Esophagus muscularis mucosa (tissue), 4 donors: ENCODE measurements around the gene LRRK1. TPM values are rescaled to one million over a fixed set of nuclear protein-coding genes. Genes with fewer than 3 reads are reported as not detected.

Experiments used
- DNase-seq: peaks from one replicate; pipeline ENCODE4 v3.0.0-alpha.2; 2017; ENCODE audit errors: extremely low spot score
- H3K27ac ChIP-seq, 4 donors: fragments of 200-600 bp; sonication (generic); replicated peaks in 1 of 4; 1 replicate in 3 of 4; 2 replicates in 1 of 4; pipeline ENCODE4 v1.5.1; 2016 to 2019; ENCODE audit warnings: mild to moderate bottlenecking in 1 of 4
- H3K27me3 ChIP-seq, 4 donors: fragments of 200-600 bp; sonication (generic); one replicate each; pipeline versions ENCODE4 v1.5.1 to v1.6.0; 2016 to 2019
- H3K36me3 ChIP-seq, 4 donors: fragments of 200-600 bp; sonication (generic); one replicate each; pipeline ENCODE4 v1.5.1; 2016 to 2019
- H3K4me1 ChIP-seq, 4 donors: fragments of 200-600 bp; sonication (generic); one replicate each; pipeline ENCODE4 v1.5.1; 2016 to 2019
- H3K4me3 ChIP-seq, 4 donors: fragments of 200-600 bp; sonication (generic); 1 replicate in 2 of 4; 2 replicates in 2 of 4; pipeline ENCODE4 v1.5.1; 2016 to 2019; ENCODE audit warnings: mild to moderate bottlenecking in 4 of 4, moderate library complexity in 1 of 4
- H3K9me3 ChIP-seq, 4 donors: fragments of 200-600 bp; sonication (generic); 1 replicate in 3 of 4; 2 replicates in 1 of 4; pipeline ENCODE4 v1.5.1; 2016 to 2019
- CTCF ChIP-seq, 3 experiments: fragments of 200-600 bp in 2 of 3; fragments of 450-650 bp in 1 of 3; sonication (generic) in 2 of 3; IDR thresholded peaks; one replicate each; pipeline ENCODE4 v1.5.1; 2017 to 2019; ENCODE audit warnings: antibody characterized with exemption in 3 of 3, mild to moderate bottlenecking in 2 of 3, moderate library complexity in 1 of 3
- EP300 ChIP-seq: sonication (generic); formaldehyde crosslinking; IDR thresholded peaks from one replicate; pipeline ENCODE4 v1.6.1; 2017; ENCODE audit warnings: antibody characterized with exemption
- POLR2A ChIP-seq: fragments of 450-650 bp; IDR thresholded peaks from one replicate; pipeline ENCODE4 v1.6.1; 2017; ENCODE audit warnings: antibody characterized with exemption, moderate library complexity, mild to moderate bottlenecking, low read depth
- POLR2AphosphoS5 ChIP-seq, 2 donors: sonication (generic); formaldehyde crosslinking; IDR thresholded peaks; one replicate each; pipeline ENCODE4 v1.6.1; 2017; ENCODE audit warnings: antibody characterized with exemption in 2 of 2
- WGBS: methylation state at CpG from one replicate; pipeline ENCODE4 v1.1.5; 2018; 5-methylcytosine and 5-hydroxymethylcytosine counted together
- intact Hi-C: fragments of 100-400 bp; cut with DNase I; formaldehyde crosslinking; loops from one replicate; pipeline ENCODE4 v1.15.1; 2023
- total RNA-seq, 4 donors: library from RNA; depleted of rRNA; stranded (reverse); fragments of >200 nt; gene quantifications; one replicate each; pipeline versions ENCODE4 v1.1.0 to v1.2.1, GENCODE V29; 2016

Gene LRRK1
- total RNA-seq, 4 donors from 2014 or later = 11.3 to 18.0 (median 15.4) TPM

GRCh38 chr15:101088788-101089578 lies 169.8 kb downstream of the LRRK1 start:
- peak overlapping the region; percentile 20 to 44 (median 38) for H3K4me3 ChIP-seq
- WGBS = 45% methylated on average over 19 of the region's 42 CpGs
- DNase-seq = no peak

GRCh38 chr15:101089579-101090427 lies 170.6 kb downstream of the LRRK1 start:
- Histone ChIP-seq H3K36me3 (no peaks in the 10 kb centered on the region), H3K9me3 (no peaks in the 10 kb centered on the region), H3K4me3 (no peak overlapping the region), H3K27ac (peak overlapping the region in 2 of 4 donors; percentile 54 to 73), H3K27me3 (no peaks in the 10 kb centered on the region), H3K4me1 (peaks cover 22 to 41% (median 32%) of the 10 kb centered on the region in 4 donors)
- 85% methylated on average over 9 of the region's 9 CpGs for WGBS
- TF ChIP-seq CTCF (IDR thresholded peaks at IDR 0.05) (no peak), POLR2AphosphoS5 (IDR thresholded peaks at IDR 0.05) (no peak), POLR2A (no peak), EP300 (no peak)
- no peak for DNase-seq
- intact Hi-C loops = loop anchor here (2.0 to 5.0 kb wide), 2 partner anchors 73 to 169 kb away; no protein-coding TSS in a partner anchor

More at GRCh38 chr15:101088788-101089578, 169.8 kb downstream of the LRRK1 start:
- intact Hi-C loops = loop anchor here (2.0 to 5.0 kb wide), 2 partner anchors 72 to 170 kb away; no protein-coding TSS in a partner anchor
- Histone ChIP-seq H3K9me3 (no peaks in the 10 kb centered on the region), H3K4me1 (peaks cover 22 to 41% (median 32%) of the 10 kb centered on the region in 4 donors), H3K27me3 (no peaks in the 10 kb centered on the region), H3K36me3 (no peaks in the 10 kb centered on the region), H3K27ac (no peak overlapping the region)
- peak in 2 of 3 experiments; percentile 99 to 100 for TF ChIP-seq CTCF (IDR thresholded peaks at IDR 0.05)
- no peak for TF ChIP-seq EP300
- TF ChIP-seq POLR2A = no peak
- peak; percentile 9 to 57 for TF ChIP-seq POLR2AphosphoS5 (IDR thresholded peaks at IDR 0.05)

- peaks cover 22 to 41% (median 32%) of the 10 kb centered on the region in 4 donors for H3K4me1 ChIP-seq
- no peaks in the 10 kb centered on the region for H3K9me3 ChIP-seq
- no peak overlapping the region for H3K4me3 ChIP-seq
- no peaks in the 10 kb centered on the region for H3K27me3 ChIP-seq
- H3K27ac ChIP-seq = peak overlapping the region in 2 of 4 donors; percentile 54 to 73
- 95% methylated on average over 2 of the region's 2 CpGs for WGBS
- intact Hi-C loops = no loop called here
- TF ChIP-seq EP300 (no peak), POLR2A (no peak), CTCF (IDR thresholded peaks at IDR 0.05) (no peak), POLR2AphosphoS5 (IDR thresholded peaks at IDR 0.05) (no peak)
- DNase-seq = no peak
- no peaks in the 10 kb centered on the region for H3K36me3 ChIP-seq
Observed at GRCh38 chr15:101090428-101090790, 171.3 kb downstream of the LRRK1 start.

- no peak for DNase-seq
- TF ChIP-seq EP300 (no peak), POLR2AphosphoS5 (IDR thresholded peaks at IDR 0.05) (no peak), POLR2A (no peak), CTCF (IDR thresholded peaks at IDR 0.05) (no peak)
- Histone ChIP-seq H3K27ac (peak overlapping the region; percentile 54 to 73 (median 56)), H3K36me3 (no peaks in the 10 kb centered on the region), H3K4me1 (peaks cover 22 to 41% (median 32%) of the 10 kb centered on the region in 4 donors), H3K27me3 (no peaks in the 10 kb centered on the region), H3K4me3 (no peak overlapping the region), H3K9me3 (no peaks in the 10 kb centered on the region)
- WGBS = 69% methylated on average over 17 of the region's 20 CpGs
- intact Hi-C loops = no loop called here
Observed at GRCh38 chr15:101091080-101092017, 172.2 kb downstream of the LRRK1 start.
